ENCODE measurements around the gene FTSJ3. TPM values are rescaled to one million over a fixed set of nuclear protein-coding genes. Genes with fewer than 3 reads are reported as not detected.

FTSJ3 gene
- total and polyA plus RNA-seq, 4 donors, result 10.0 to 38.1 (median 29.7) TPM

- Histone ChIP-seq H3K4me1 (ENCODE audit: control insufficient read depth in 1 of 2, insufficient read depth in 2 of 2, low read length in 2 of 2) (no peaks in the 10 kb centered on the region), H3K27me3 (ENCODE audit: control insufficient read depth in 1 of 2, insufficient read depth in 2 of 2, low read length in 1 of 2) (no peaks in the 10 kb centered on the region), H3K36me3 (ENCODE audit: control insufficient read depth in 1 of 2, insufficient read depth in 2 of 2, low read length in 1 of 2) (peaks cover 6 to 19% of the 10 kb centered on the region in 2 donors), H3K4me3 (ENCODE audit: low read length in 2 of 2) (no peak overlapping the region), H3K27ac (ENCODE audit: low read depth in 1 of 2, low read length in 2 of 2) (no peak overlapping the region), H3K9me3 (ENCODE audit: control insufficient read depth, low read length) (no peaks in the 10 kb centered on the region)
- intact Hi-C loops (cut with DNase I), result no loop called here
- DNase-seq, result no peak
- no peak for ATAC-seq (ENCODE audit: low FRiP score)
- WGBS, 2 donors, result 79 to 81% methylated on average over 14 of the region's 14 CpGs
These were observed 5.7 kb upstream of the FTSJ3 start for GRCh38 chr17:63833026-63833740.

- intact Hi-C loops (cut with DNase I), result no loop called here
- Histone ChIP-seq H3K9me3 (ENCODE audit: control insufficient read depth, low read length) (no peaks in the 10 kb centered on the region), H3K27me3 (ENCODE audit: control insufficient read depth in 1 of 2, insufficient read depth in 2 of 2, low read length in 1 of 2) (no peaks in the 10 kb centered on the region), H3K4me1 (ENCODE audit: control insufficient read depth in 1 of 2, insufficient read depth in 2 of 2, low read length in 2 of 2) (no peaks in the 10 kb centered on the region), H3K27ac (ENCODE audit: low read depth in 1 of 2, low read length in 2 of 2) (no peak overlapping the region), H3K36me3 (ENCODE audit: control insufficient read depth in 1 of 2, insufficient read depth in 2 of 2, low read length in 1 of 2) (peaks cover 6 to 19% of the 10 kb centered on the region in 2 donors), H3K4me3 (ENCODE audit: low read length in 2 of 2) (no peak overlapping the region)
- no peak for ATAC-seq (ENCODE audit: low FRiP score)
- WGBS, 2 donors, result 63 to 71% methylated on average over 2 of the region's 2 CpGs
- DNase-seq, result no peak
These were observed 5.0 kb upstream of the FTSJ3 start for GRCh38 chr17:63832455-63832854.

GRCh38 chr17:63832014-63832413 is 4.6 kb upstream of the FTSJ3 start:
- DNase-seq, result no peak
- H3K9me3 ChIP-seq (ENCODE audit: control insufficient read depth, low read length), result no peaks in the 10 kb centered on the region
- H3K4me1 ChIP-seq (ENCODE audit: control insufficient read depth in 1 of 2, insufficient read depth in 2 of 2, low read length in 2 of 2), result no peaks in the 10 kb centered on the region
- H3K27ac ChIP-seq (ENCODE audit: low read depth in 1 of 2, low read length in 2 of 2), result no peak overlapping the region
- H3K27me3 ChIP-seq (ENCODE audit: control insufficient read depth in 1 of 2, insufficient read depth in 2 of 2, low read length in 1 of 2), result no peaks in the 10 kb centered on the region
- 79 to 83% methylated on average over 5 of the region's 5 CpGs for WGBS, 2 donors
- peaks cover 6 to 19% of the 10 kb centered on the region in 2 donors for H3K36me3 ChIP-seq (ENCODE audit: control insufficient read depth in 1 of 2, insufficient read depth in 2 of 2, low read length in 1 of 2)
- intact Hi-C loops (cut with DNase I), result no loop called here
- H3K4me3 ChIP-seq (ENCODE audit: low read length in 2 of 2), result no peak overlapping the region
- ATAC-seq (ENCODE audit: low FRiP score), result no peak

- WGBS, 2 donors, result 75 to 80% methylated on average over 8 of the region's 8 CpGs
- ATAC-seq (ENCODE audit: low FRiP score) (no peak), DNase-seq (no peak)
These were observed 4.0 kb upstream of the FTSJ3 start for GRCh38 chr17:63831505-63831904.

GRCh38 chr17:63830904-63831491 is 3.5 kb upstream of the FTSJ3 start:
- Histone ChIP-seq H3K27ac (ENCODE audit: low read depth in 1 of 2, low read length in 2 of 2) (no peak overlapping the region), H3K9me3 (ENCODE audit: control insufficient read depth, low read length) (no peaks in the 10 kb centered on the region), H3K36me3 (ENCODE audit: control insufficient read depth in 1 of 2, insufficient read depth in 2 of 2, low read length in 1 of 2) (peaks cover 6 to 19% of the 10 kb centered on the region in 2 donors), H3K4me1 (ENCODE audit: control insufficient read depth in 1 of 2, insufficient read depth in 2 of 2, low read length in 2 of 2) (no peaks in the 10 kb centered on the region), H3K4me3 (ENCODE audit: low read length in 2 of 2) (no peak overlapping the region), H3K27me3 (ENCODE audit: control insufficient read depth in 1 of 2, insufficient read depth in 2 of 2, low read length in 1 of 2) (no peaks in the 10 kb centered on the region)
- WGBS, 2 donors, result 81 to 82% methylated on average over 15 of the region's 15 CpGs
- intact Hi-C loops (cut with DNase I), result no loop called here
- DNase-seq (no peak), ATAC-seq (ENCODE audit: low FRiP score) (no peak)

More at GRCh38 chr17:63831505-63831904, 4.0 kb upstream of the FTSJ3 start:
- Histone ChIP-seq H3K27ac (ENCODE audit: low read depth in 1 of 2, low read length in 2 of 2) (no peak overlapping the region), H3K36me3 (ENCODE audit: control insufficient read depth in 1 of 2, insufficient read depth in 2 of 2, low read length in 1 of 2) (peaks cover 6 to 19% of the 10 kb centered on the region in 2 donors), H3K27me3 (ENCODE audit: control insufficient read depth in 1 of 2, insufficient read depth in 2 of 2, low read length in 1 of 2) (no peaks in the 10 kb centered on the region), H3K9me3 (ENCODE audit: control insufficient read depth, low read length) (no peaks in the 10 kb centered on the region), H3K4me1 (ENCODE audit: control insufficient read depth in 1 of 2, insufficient read depth in 2 of 2, low read length in 2 of 2) (no peaks in the 10 kb centered on the region), H3K4me3 (ENCODE audit: low read length in 2 of 2) (no peak overlapping the region)
- intact Hi-C loops (cut with DNase I), result no loop called here

- Histone ChIP-seq H3K36me3 (ENCODE audit: control insufficient read depth in 1 of 2, insufficient read depth in 2 of 2, low read length in 1 of 2) (peaks cover 6 to 19% of the 10 kb centered on the region in 2 donors), H3K9me3 (ENCODE audit: control insufficient read depth, low read length) (no peaks in the 10 kb centered on the region), H3K4me3 (ENCODE audit: low read length in 2 of 2) (no peak overlapping the region), H3K4me1 (ENCODE audit: control insufficient read depth in 1 of 2, insufficient read depth in 2 of 2, low read length in 2 of 2) (no peaks in the 10 kb centered on the region), H3K27ac (ENCODE audit: low read depth in 1 of 2, low read length in 2 of 2) (no peak overlapping the region), H3K27me3 (ENCODE audit: control insufficient read depth in 1 of 2, insufficient read depth in 2 of 2, low read length in 1 of 2) (no peaks in the 10 kb centered on the region)
- no peak for DNase-seq
- intact Hi-C loops (cut with DNase I), result no loop called here
- ATAC-seq (ENCODE audit: low FRiP score), result no peak
- WGBS, 2 donors, result 85 to 93% methylated on average over 5 of the region's 5 CpGs
These were observed 2.8 kb upstream of the FTSJ3 start for GRCh38 chr17:63830278-63830677.

GRCh38 chr17:63828936-63829335 is 1.5 kb upstream of the FTSJ3 start:
- Histone ChIP-seq H3K4me1 (ENCODE audit: control insufficient read depth in 1 of 2, insufficient read depth in 2 of 2, low read length in 2 of 2) (no peaks in the 10 kb centered on the region), H3K9me3 (ENCODE audit: control insufficient read depth, low read length) (no peaks in the 10 kb centered on the region), H3K27me3 (ENCODE audit: control insufficient read depth in 1 of 2, insufficient read depth in 2 of 2, low read length in 1 of 2) (no peaks in the 10 kb centered on the region), H3K27ac (ENCODE audit: low read depth in 1 of 2, low read length in 2 of 2) (no peak overlapping the region), H3K36me3 (ENCODE audit: control insufficient read depth in 1 of 2, insufficient read depth in 2 of 2, low read length in 1 of 2) (peaks cover 4 to 26% of the 10 kb centered on the region in 2 donors), H3K4me3 (ENCODE audit: low read length in 2 of 2) (no peak overlapping the region)
- intact Hi-C loops (cut with DNase I), result loop anchor here in 1 of 2 donors (5.0 kb wide), 1 partner anchor 678 kb away; the partner anchor contains the start of genes CEP95 and DDX5
- WGBS, 2 donors, result 94 to 96% methylated on average over 3 of the region's 3 CpGs
- DNase-seq, result no peak
- no peak for ATAC-seq (ENCODE audit: low FRiP score)

GRCh38 chr17:63827801-63828221 is 348 bp upstream of the FTSJ3 start:
- Histone ChIP-seq H3K4me3 (ENCODE audit: low read length in 2 of 2) (peak overlapping the region; percentile 36 to 63), H3K27ac (ENCODE audit: low read depth in 1 of 2, low read length in 2 of 2) (peak overlapping the region in 1 of 2 donors; percentile 19), H3K4me1 (ENCODE audit: control insufficient read depth in 1 of 2, insufficient read depth in 2 of 2, low read length in 2 of 2) (no peaks in the 10 kb centered on the region), H3K36me3 (ENCODE audit: control insufficient read depth in 1 of 2, insufficient read depth in 2 of 2, low read length in 1 of 2) (peaks cover 4 to 22% of the 10 kb centered on the region in 2 donors), H3K9me3 (ENCODE audit: control insufficient read depth, low read length) (no peaks in the 10 kb centered on the region), H3K27me3 (ENCODE audit: control insufficient read depth in 1 of 2, insufficient read depth in 2 of 2, low read length in 1 of 2) (no peaks in the 10 kb centered on the region)
- intact Hi-C loops (cut with DNase I), result loop anchor here in 1 of 2 donors (2.0 to 5.0 kb wide), 2 partner anchors 55 to 679 kb away; partner anchors contain the start of genes CCDC47, CEP95 and DDX5
- WGBS, 2 donors, result 1 to 2% methylated on average over 19 of the region's 19 CpGs
- DNase-seq (peak in 1 of 2 donors; percentile 22), ATAC-seq (ENCODE audit: low FRiP score) (no peak)
